Measurements from ENCODE around the gene CNTNAP5.

Gene CNTNAP5

GRCh38 chr2:124774781-124775180 is 749.7 kb downstream of the CNTNAP5 start:
- Histone ChIP-seq H3K27ac (ENCODE audit: low read length) (no peak overlapping the region), H3F3A (ENCODE audit: insufficient read depth, low read length) (no peaks in the 10 kb centered on the region), H3K27me3 (replicated peaks; ENCODE audit: insufficient read depth, low read length) (no peaks in the 10 kb centered on the region), H3K4me2 (ENCODE audit: low read depth, low read length) (no peak overlapping the region), H3K9ac (ENCODE audit: low read length) (no peak overlapping the region), H3K4me3 (ENCODE audit: low read length) (no peak overlapping the region), H3K36me3 (replicated peaks; ENCODE audit: insufficient read depth, low read length) (no peaks in the 10 kb centered on the region), H3K4me1 (ENCODE audit: low read length) (no peaks in the 10 kb centered on the region), H2AFZ (ENCODE audit: low read length) (no peak overlapping the region), H3K79me2 (ENCODE audit: low read length) (no peaks in the 10 kb centered on the region), H4K20me1 (ENCODE audit: insufficient read depth, low read length) (no peaks in the 10 kb centered on the region), H3K9me2 (replicated peaks; ENCODE audit: insufficient read depth, low read length) (no peaks in the 10 kb centered on the region), H3K9me3 (replicated peaks; ENCODE audit: insufficient read depth, low read length) (no peaks in the 10 kb centered on the region)
- TF ChIP-seq CTCF (IDR thresholded peaks at IDR 0.05; ENCODE audit: low read length) (no peak), EZH2phosphoT487 (IDR thresholded peaks at IDR 0.05; ENCODE audit: low read length) (no peak), EZH2 (optimal IDR thresholded peaks at IDR 0.05; ENCODE audit: low read depth, low read length) (no peak)
- no peak for DNase-seq

GRCh38 chr2:124776332-124776731 is 751.2 kb downstream of the CNTNAP5 start:
- H3K4me2 ChIP-seq (ENCODE audit: low read depth, low read length), result no peak overlapping the region
- H3K79me2 ChIP-seq (ENCODE audit: low read length), result no peaks in the 10 kb centered on the region
- TF ChIP-seq CTCF (IDR thresholded peaks at IDR 0.05; ENCODE audit: low read length) (no peak), EZH2phosphoT487 (IDR thresholded peaks at IDR 0.05; ENCODE audit: low read length) (no peak), EZH2 (optimal IDR thresholded peaks at IDR 0.05; ENCODE audit: low read depth, low read length) (no peak)
- H3K9ac ChIP-seq (ENCODE audit: low read length), result no peak overlapping the region
- H2AFZ ChIP-seq (ENCODE audit: low read length), result no peak overlapping the region
- H3F3A ChIP-seq (ENCODE audit: insufficient read depth, low read length), result no peaks in the 10 kb centered on the region
- DNase-seq, result no peak
- no peaks in the 10 kb centered on the region for H4K20me1 ChIP-seq (ENCODE audit: insufficient read depth, low read length)
- H3K9me2 ChIP-seq (replicated peaks; ENCODE audit: insufficient read depth, low read length), result no peaks in the 10 kb centered on the region
- H3K9me3 ChIP-seq (replicated peaks; ENCODE audit: insufficient read depth, low read length), result no peaks in the 10 kb centered on the region
- no peak overlapping the region for H3K27ac ChIP-seq (ENCODE audit: low read length)
- H3K27me3 ChIP-seq (replicated peaks; ENCODE audit: insufficient read depth, low read length), result no peaks in the 10 kb centered on the region
- H3K4me3 ChIP-seq (ENCODE audit: low read length), result no peak overlapping the region
- no peaks in the 10 kb centered on the region for H3K36me3 ChIP-seq (replicated peaks; ENCODE audit: insufficient read depth, low read length)
- H3K4me1 ChIP-seq (ENCODE audit: low read length), result no peaks in the 10 kb centered on the region

- Histone ChIP-seq H3K4me3 (ENCODE audit: low read length) (no peak overlapping the region), H3K4me1 (ENCODE audit: low read length) (no peaks in the 10 kb centered on the region), H2AFZ (ENCODE audit: low read length) (no peak overlapping the region), H3K36me3 (replicated peaks; ENCODE audit: insufficient read depth, low read length) (no peaks in the 10 kb centered on the region), H4K20me1 (ENCODE audit: insufficient read depth, low read length) (no peaks in the 10 kb centered on the region), H3K27me3 (replicated peaks; ENCODE audit: insufficient read depth, low read length) (no peaks in the 10 kb centered on the region), H3F3A (ENCODE audit: insufficient read depth, low read length) (no peaks in the 10 kb centered on the region), H3K9ac (ENCODE audit: low read length) (no peak overlapping the region), H3K79me2 (ENCODE audit: low read length) (no peaks in the 10 kb centered on the region), H3K4me2 (ENCODE audit: low read depth, low read length) (no peak overlapping the region), H3K9me3 (replicated peaks; ENCODE audit: insufficient read depth, low read length) (no peaks in the 10 kb centered on the region), H3K9me2 (replicated peaks; ENCODE audit: insufficient read depth, low read length) (no peaks in the 10 kb centered on the region), H3K27ac (ENCODE audit: low read length) (no peak overlapping the region)
- TF ChIP-seq EZH2 (optimal IDR thresholded peaks at IDR 0.05; ENCODE audit: low read depth, low read length), result no peak
- no peak for TF ChIP-seq EZH2phosphoT487 (IDR thresholded peaks at IDR 0.05; ENCODE audit: low read length)
- TF ChIP-seq CTCF (IDR thresholded peaks at IDR 0.05; ENCODE audit: low read length), result no peak
- DNase-seq, result peak; percentile 20
These were observed 753.0 kb downstream of the CNTNAP5 start for GRCh38 chr2:124778076-124778475.

All from MM.1S (cell line).